SK-N-SH (cell line): ENCODE results near the gene B3GNT3.

Experiments used
- CTCF ChIP-seq: fragments of 200-600 bp; sonication (generic); IDR thresholded peaks from 2 replicates; pipeline ENCODE4 v1.6.1; 2017; ENCODE audit warnings: antibody characterized with exemption, mild to moderate bottlenecking, moderate library complexity
- FOSL2 ChIP-seq: IDR thresholded peaks from 2 replicates; pipeline ENCODE4 v1.4.0; 2012; ENCODE audit warnings: low read depth, mild to moderate bottlenecking, moderate library complexity, borderline replicate concordance
- FOXJ3 ChIP-seq: sonication (generic); formaldehyde crosslinking; IDR thresholded peaks from 2 replicates; pipeline ENCODE4 v1.5.1; 2020; ENCODE audit warnings: mild to moderate bottlenecking, missing genetic modification reagents
- NRF1 ChIP-seq: IDR thresholded peaks from 2 replicates; pipeline ENCODE4 v1.6.1; 2012; ENCODE audit warnings: low read depth, mild to moderate bottlenecking, low read length
- POLR2AphosphoS5 ChIP-seq: IDR thresholded peaks from 2 replicates; pipeline ENCODE4 v1.6.1; 2012; ENCODE audit warnings: low read depth, low read length
- RAD21 ChIP-seq: IDR thresholded peaks from 2 replicates; pipeline ENCODE4 v1.6.1; 2012; ENCODE audit warnings: mild to moderate bottlenecking, low read length
- SMC3 ChIP-seq: IDR thresholded peaks from 2 replicates; pipeline ENCODE4 v1.6.1; 2012; ENCODE audit warnings: low read depth, low read length, improper control_type of control experiment
- USF2 ChIP-seq: fragments of 150-350 bp; IDR thresholded peaks from 2 replicates; pipeline ENCODE4 v1.6.1; 2017; ENCODE audit warnings: antibody characterized with exemption, low read length, low read depth, borderline replicate concordance
- YY1 ChIP-seq: IDR thresholded peaks from 2 replicates; pipeline ENCODE4 v1.4.0; 2012; ENCODE audit warnings: low read depth, mild to moderate bottlenecking
- TF ChIP-seq, protein P1 (sequence below): IDR thresholded peaks from 2 replicates; pipeline ENCODE4 v1.4.0; 2012; ENCODE audit warnings: low read depth

DNA sequence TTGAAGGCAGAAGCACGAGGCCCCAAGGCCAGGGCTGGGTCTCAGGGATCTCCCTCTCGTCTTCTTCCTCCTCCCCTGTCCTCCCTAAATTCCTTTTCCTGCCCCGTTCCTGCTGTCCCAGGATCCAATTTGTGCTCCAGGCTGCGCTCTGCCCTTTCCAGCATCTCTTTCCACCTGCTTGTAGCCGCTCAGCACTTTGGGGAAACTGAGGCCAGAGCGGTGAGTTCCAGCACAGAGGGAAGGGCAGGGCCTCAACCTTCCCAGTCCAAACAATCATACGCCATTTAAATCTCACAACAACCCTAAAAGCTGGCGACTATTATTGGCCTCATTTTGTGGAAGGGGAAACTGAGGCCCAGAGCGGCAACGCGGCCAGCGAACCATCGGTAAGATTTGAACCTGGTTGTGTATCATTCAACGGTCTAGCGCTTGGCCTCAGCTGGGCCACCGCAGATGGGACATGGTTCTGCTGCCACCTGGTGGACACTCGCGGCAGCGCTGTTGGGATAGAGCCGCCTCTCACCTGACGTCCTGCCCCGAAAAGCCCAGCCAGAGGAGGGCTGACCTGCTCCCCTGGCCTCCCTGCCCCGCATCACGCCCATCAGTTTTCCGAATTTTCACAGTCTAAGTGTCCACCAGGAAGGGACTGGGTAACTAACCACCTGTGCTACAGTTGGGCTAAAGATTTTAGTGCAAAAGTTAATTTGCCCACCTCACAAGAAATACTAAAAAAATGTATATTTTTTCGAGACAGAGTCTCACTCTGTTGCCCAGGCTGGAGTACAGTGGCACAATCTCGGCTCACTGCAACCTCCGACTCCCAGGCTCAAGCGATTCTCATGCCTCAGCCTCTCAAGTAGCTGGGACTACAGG, 60.6 kb downstream of the B3GNT3 start:
- no peak for TF ChIP-seq NRF1
- TF ChIP-seq USF2: no peak
- TF ChIP-seq CTCF: peak; percentile 92
- TF ChIP-seq, protein P1, sequence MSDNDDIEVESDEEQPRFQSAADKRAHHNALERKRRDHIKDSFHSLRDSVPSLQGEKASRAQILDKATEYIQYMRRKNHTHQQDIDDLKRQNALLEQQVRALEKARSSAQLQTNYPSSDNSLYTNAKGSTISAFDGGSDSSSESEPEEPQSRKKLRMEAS: no peak
- TF ChIP-seq POLR2AphosphoS5: no peak
- no peak for TF ChIP-seq FOXJ3
- no peak for TF ChIP-seq FOSL2
- no peak for TF ChIP-seq YY1
- peak; percentile 98 for TF ChIP-seq RAD21
- TF ChIP-seq SMC3: peak; percentile 91
